ENCODE measurements around the gene LARGE1.

DNA sequence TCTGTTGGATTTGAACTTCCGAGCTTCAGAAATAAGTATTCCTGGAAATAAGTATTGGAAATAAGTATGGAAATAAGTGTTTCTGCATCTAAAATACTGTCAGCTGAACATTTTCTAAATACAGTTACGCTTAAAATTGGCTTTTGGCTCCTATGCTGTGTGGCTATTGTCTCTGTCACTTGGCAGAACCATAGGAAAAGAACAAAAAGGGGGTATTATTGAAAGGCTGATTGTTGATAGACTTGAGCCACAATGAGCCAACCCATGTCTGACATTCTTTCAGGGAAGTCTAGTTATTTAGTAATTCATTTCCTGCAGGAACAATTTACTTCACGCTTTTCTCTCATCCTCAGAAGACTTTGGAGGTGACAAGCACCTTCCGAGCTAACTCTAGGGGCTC lies 32.5 kb upstream of the LARGE1 start:
- TF ChIP-seq, protein P1, sequence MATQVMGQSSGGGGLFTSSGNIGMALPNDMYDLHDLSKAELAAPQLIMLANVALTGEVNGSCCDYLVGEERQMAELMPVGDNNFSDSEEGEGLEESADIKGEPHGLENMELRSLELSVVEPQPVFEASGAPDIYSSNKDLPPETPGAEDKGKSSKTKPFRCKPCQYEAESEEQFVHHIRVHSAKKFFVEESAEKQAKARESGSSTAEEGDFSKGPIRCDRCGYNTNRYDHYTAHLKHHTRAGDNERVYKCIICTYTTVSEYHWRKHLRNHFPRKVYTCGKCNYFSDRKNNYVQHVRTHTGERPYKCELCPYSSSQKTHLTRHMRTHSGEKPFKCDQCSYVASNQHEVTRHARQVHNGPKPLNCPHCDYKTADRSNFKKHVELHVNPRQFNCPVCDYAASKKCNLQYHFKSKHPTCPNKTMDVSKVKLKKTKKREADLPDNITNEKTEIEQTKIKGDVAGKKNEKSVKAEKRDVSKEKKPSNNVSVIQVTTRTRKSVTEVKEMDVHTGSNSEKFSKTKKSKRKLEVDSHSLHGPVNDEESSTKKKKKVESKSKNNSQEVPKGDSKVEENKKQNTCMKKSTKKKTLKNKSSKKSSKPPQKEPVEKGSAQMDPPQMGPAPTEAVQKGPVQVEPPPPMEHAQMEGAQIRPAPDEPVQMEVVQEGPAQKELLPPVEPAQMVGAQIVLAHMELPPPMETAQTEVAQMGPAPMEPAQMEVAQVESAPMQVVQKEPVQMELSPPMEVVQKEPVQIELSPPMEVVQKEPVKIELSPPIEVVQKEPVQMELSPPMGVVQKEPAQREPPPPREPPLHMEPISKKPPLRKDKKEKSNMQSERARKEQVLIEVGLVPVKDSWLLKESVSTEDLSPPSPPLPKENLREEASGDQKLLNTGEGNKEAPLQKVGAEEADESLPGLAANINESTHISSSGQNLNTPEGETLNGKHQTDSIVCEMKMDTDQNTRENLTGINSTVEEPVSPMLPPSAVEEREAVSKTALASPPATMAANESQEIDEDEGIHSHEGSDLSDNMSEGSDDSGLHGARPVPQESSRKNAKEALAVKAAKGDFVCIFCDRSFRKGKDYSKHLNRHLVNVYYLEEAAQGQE (IDR thresholded peaks at IDR 0.05; ENCODE audit: insufficient read depth in 1 of 2, low read depth in 2 of 2, low read length in 2 of 2), result no peak
- TF ChIP-seq TAF1 (IDR thresholded peaks at IDR 0.05; ENCODE audit: borderline replicate concordance, insufficient read depth, low read length), result no peak
- no peak for TF ChIP-seq SIN3A (IDR thresholded peaks at IDR 0.05; ENCODE audit: borderline replicate concordance, insufficient read depth, low read length)
- no peak for TF ChIP-seq POLR2AphosphoS5 (IDR thresholded peaks at IDR 0.05; ENCODE audit: low read depth, low read length)
